HCEC 1CT (cell line): ENCODE data around the gene CST1.

Source experiments
- DNase-seq: peaks from one replicate; pipeline ENCODE4 v3.0.0-alpha.2; 2017

Gene CST1

GRCh38 chr20:23697947-23698346, 52.8 kb downstream of the CST1 start:
- no peak for DNase-seq
